ENCODE measurements around the gene SMARCD1.

SMARCD1 gene

GRCh38 chr12:50061946-50062686, 23.0 kb upstream of the SMARCD1 start:
- DNase-seq (ENCODE audit: insufficient read length, low spot score) (no peak), FAIRE-seq (no peak)
- no peak for TF ChIP-seq TAF1 (IDR thresholded peaks at IDR 0.05; ENCODE audit: low read depth, low read length)
- no peak for TF ChIP-seq SPI1 (IDR thresholded peaks at IDR 0.05; ENCODE audit: low read depth, low read length)
- TF ChIP-seq POLR2A (IDR thresholded peaks at IDR 0.05; ENCODE audit: low read depth, low read length): no peak
- no peak for TF ChIP-seq POU2F2 (IDR thresholded peaks at IDR 0.05; ENCODE audit: low read depth, low read length)
- no peak for TF ChIP-seq PAX5 (IDR thresholded peaks at IDR 0.05; ENCODE audit: insufficient read depth, low read length, severe bottlenecking)
- TF ChIP-seq POLR2AphosphoS5 (IDR thresholded peaks at IDR 0.05; ENCODE audit: low read depth, low read length): no peak

- FAIRE-seq (no peak), DNase-seq (ENCODE audit: insufficient read length, low spot score) (no peak)
- TF ChIP-seq POU2F2 (IDR thresholded peaks at IDR 0.05; ENCODE audit: low read depth, low read length): no peak
- no peak for TF ChIP-seq SPI1 (IDR thresholded peaks at IDR 0.05; ENCODE audit: low read depth, low read length)
- no peak for TF ChIP-seq TAF1 (IDR thresholded peaks at IDR 0.05; ENCODE audit: low read depth, low read length)
- no peak for TF ChIP-seq POLR2A (IDR thresholded peaks at IDR 0.05; ENCODE audit: low read depth, low read length)
- TF ChIP-seq POLR2AphosphoS5 (IDR thresholded peaks at IDR 0.05; ENCODE audit: low read depth, low read length): no peak
- no peak for TF ChIP-seq PAX5 (IDR thresholded peaks at IDR 0.05; ENCODE audit: insufficient read depth, low read length, severe bottlenecking)
Observed at GRCh38 chr12:50062728-50063460, 22.2 kb upstream of the SMARCD1 start.

- FAIRE-seq (no peak), DNase-seq (ENCODE audit: insufficient read length, low spot score) (no peak)
Observed at GRCh38 chr12:50065726-50066310, 19.3 kb upstream of the SMARCD1 start.

GRCh38 chr12:50066402-50066801, 18.7 kb upstream of the SMARCD1 start:
- DNase-seq (ENCODE audit: insufficient read length, low spot score) (no peak), FAIRE-seq (no peak)
- TF ChIP-seq SPI1 (IDR thresholded peaks at IDR 0.05; ENCODE audit: low read depth, low read length) (no peak), TAF1 (IDR thresholded peaks at IDR 0.05; ENCODE audit: low read depth, low read length) (no peak), POLR2A (IDR thresholded peaks at IDR 0.05; ENCODE audit: low read depth, low read length) (no peak), POU2F2 (IDR thresholded peaks at IDR 0.05; ENCODE audit: low read depth, low read length) (no peak), POLR2AphosphoS5 (IDR thresholded peaks at IDR 0.05; ENCODE audit: low read depth, low read length) (no peak), PAX5 (IDR thresholded peaks at IDR 0.05; ENCODE audit: insufficient read depth, low read length, severe bottlenecking) (no peak)

More at GRCh38 chr12:50065726-50066310, 19.3 kb upstream of the SMARCD1 start:
- TF ChIP-seq PAX5 (IDR thresholded peaks at IDR 0.05; ENCODE audit: insufficient read depth, low read length, severe bottlenecking) (no peak), SPI1 (IDR thresholded peaks at IDR 0.05; ENCODE audit: low read depth, low read length) (no peak), POLR2A (IDR thresholded peaks at IDR 0.05; ENCODE audit: low read depth, low read length) (no peak), POLR2AphosphoS5 (IDR thresholded peaks at IDR 0.05; ENCODE audit: low read depth, low read length) (no peak), POU2F2 (IDR thresholded peaks at IDR 0.05; ENCODE audit: low read depth, low read length) (no peak), TAF1 (IDR thresholded peaks at IDR 0.05; ENCODE audit: low read depth, low read length) (no peak)

- DNase-seq (ENCODE audit: insufficient read length, low spot score) (no peak), FAIRE-seq (no peak)
- TF ChIP-seq TAF1 (IDR thresholded peaks at IDR 0.05; ENCODE audit: low read depth, low read length) (no peak), POLR2A (IDR thresholded peaks at IDR 0.05; ENCODE audit: low read depth, low read length) (no peak), POU2F2 (IDR thresholded peaks at IDR 0.05; ENCODE audit: low read depth, low read length) (no peak), SPI1 (IDR thresholded peaks at IDR 0.05; ENCODE audit: low read depth, low read length) (no peak), PAX5 (IDR thresholded peaks at IDR 0.05; ENCODE audit: insufficient read depth, low read length, severe bottlenecking) (no peak), POLR2AphosphoS5 (IDR thresholded peaks at IDR 0.05; ENCODE audit: low read depth, low read length) (no peak)
Observed at GRCh38 chr12:50069069-50069468, 16.1 kb upstream of the SMARCD1 start.

GRCh38 chr12:50069539-50069938, 15.6 kb upstream of the SMARCD1 start:
- DNase-seq (ENCODE audit: insufficient read length, low spot score) (no peak), FAIRE-seq (no peak)
- TF ChIP-seq TAF1 (IDR thresholded peaks at IDR 0.05; ENCODE audit: low read depth, low read length): no peak
- no peak for TF ChIP-seq POLR2AphosphoS5 (IDR thresholded peaks at IDR 0.05; ENCODE audit: low read depth, low read length)
- no peak for TF ChIP-seq POU2F2 (IDR thresholded peaks at IDR 0.05; ENCODE audit: low read depth, low read length)
- no peak for TF ChIP-seq PAX5 (IDR thresholded peaks at IDR 0.05; ENCODE audit: insufficient read depth, low read length, severe bottlenecking)
- no peak for TF ChIP-seq POLR2A (IDR thresholded peaks at IDR 0.05; ENCODE audit: low read depth, low read length)
- TF ChIP-seq SPI1 (IDR thresholded peaks at IDR 0.05; ENCODE audit: low read depth, low read length): no peak

- no peak for TF ChIP-seq TAF1 (IDR thresholded peaks at IDR 0.05; ENCODE audit: low read depth, low read length)
- no peak for TF ChIP-seq PAX5 (IDR thresholded peaks at IDR 0.05; ENCODE audit: insufficient read depth, low read length, severe bottlenecking)
- TF ChIP-seq POLR2AphosphoS5 (IDR thresholded peaks at IDR 0.05; ENCODE audit: low read depth, low read length): no peak
- 0 out of 2 replicates have a peak, but pooled peaks have one; percentile 34 for TF ChIP-seq SPI1 (IDR thresholded peaks at IDR 0.05; ENCODE audit: low read depth, low read length)
- no peak for TF ChIP-seq POU2F2 (IDR thresholded peaks at IDR 0.05; ENCODE audit: low read depth, low read length)
- no peak for TF ChIP-seq POLR2A (IDR thresholded peaks at IDR 0.05; ENCODE audit: low read depth, low read length)
- peak; percentile 56 for DNase-seq (ENCODE audit: insufficient read length, low spot score)
- FAIRE-seq: peak; percentile 80
Observed at GRCh38 chr12:50070314-50071060, 14.7 kb upstream of the SMARCD1 start.

GRCh38 chr12:50072198-50072907, 12.8 kb upstream of the SMARCD1 start:
- no peak for DNase-seq (ENCODE audit: insufficient read length, low spot score)
- no peak for TF ChIP-seq SPI1 (IDR thresholded peaks at IDR 0.05; ENCODE audit: low read depth, low read length)
- no peak for TF ChIP-seq POLR2A (IDR thresholded peaks at IDR 0.05; ENCODE audit: low read depth, low read length)
- TF ChIP-seq POU2F2 (IDR thresholded peaks at IDR 0.05; ENCODE audit: low read depth, low read length): no peak
- TF ChIP-seq PAX5 (IDR thresholded peaks at IDR 0.05; ENCODE audit: insufficient read depth, low read length, severe bottlenecking): no peak
- TF ChIP-seq TAF1 (IDR thresholded peaks at IDR 0.05; ENCODE audit: low read depth, low read length): no peak
- TF ChIP-seq POLR2AphosphoS5 (IDR thresholded peaks at IDR 0.05; ENCODE audit: low read depth, low read length): no peak
- FAIRE-seq: no peak
